Epithelial cell of esophagus (primary cell): Measurements from ENCODE around the gene TRIM61.

Experiments
- DNase-seq: peaks from one replicate; pipeline ENCODE4 v3.0.0; 2010; ENCODE audit warnings: low read depth
- H3K4me3 ChIP-seq: 2 replicates; pipeline ENCODE4 v1.5.1; 2011; ENCODE audit warnings: mild to moderate bottlenecking, low read length, control low read depth
- CTCF ChIP-seq: IDR thresholded peaks from 2 replicates; pipeline ENCODE4 v1.5.1; 2011; ENCODE audit warnings: low read depth, mild to moderate bottlenecking, low read length, control low read depth, inconsistent platforms; ENCODE audit not compliant: insufficient read depth; ENCODE audit errors: missing control alignments

Gene TRIM61

GRCh38 chr4:164918956-164919355, 58.5 kb downstream of the TRIM61 start:
- no peak for TF ChIP-seq CTCF
- no peak for DNase-seq
- no peak overlapping the region for H3K4me3 ChIP-seq
